Stimulated activated CD4-positive, alpha-beta T cell treated with anti-CD3 and anti-CD28 coated beads, Interleukin-1b, Interleukin-23, amount 100 ng/mL, for 4 hours (primary cell): ENCODE measurements around the gene IFT81.
"Not testable (repeated sequence)": the region's sequence is repeated elsewhere in the genome, so short reads cannot be mapped to it uniquely, and the experiment has no call there.

Experiments
- DNase-seq, 2 donors: peaks; one replicate each; pipeline ENCODE4 v3.0.0-alpha.2; 2020; ENCODE audit warnings: low read depth in 2 of 2

The IFT81 gene

GRCh38 chr12:110108309-110109036 is 15.7 kb upstream of the IFT81 start:
- no peak for DNase-seq

- DNase-seq = no peak
These were observed 14.9 kb upstream of the IFT81 start for GRCh38 chr12:110109037-110109836.

- DNase-seq = no peak
These were observed 14.2 kb upstream of the IFT81 start for GRCh38 chr12:110109837-110110535.

- no peak for DNase-seq
These were observed 12.5 kb upstream of the IFT81 start for GRCh38 chr12:110111476-110112334.

GRCh38 chr12:110112335-110112660 is 11.9 kb upstream of the IFT81 start:
- no peak for DNase-seq

GRCh38 chr12:110114528-110114937 is 9.6 kb upstream of the IFT81 start:
- no peak for DNase-seq

- DNase-seq = no peak
These were observed 8.5 kb upstream of the IFT81 start for GRCh38 chr12:110115675-110116074.

GRCh38 chr12:110116623-110117022 is 7.5 kb upstream of the IFT81 start:
- no peak for DNase-seq

- DNase-seq = not testable (repeated sequence)
These were observed 6.9 kb upstream of the IFT81 start for GRCh38 chr12:110117210-110117609.

- no peak for DNase-seq
These were observed 6.0 kb upstream of the IFT81 start for GRCh38 chr12:110117956-110118685.

GRCh38 chr12:110122929-110123328 is 1.2 kb upstream of the IFT81 start:
- no peak for DNase-seq

- no peak for DNase-seq
These were observed 263 bp upstream of the IFT81 start for GRCh38 chr12:110123919-110124268.

- DNase-seq = no peak
These were observed 2.4 kb downstream of the IFT81 start for GRCh38 chr12:110126557-110126956.

GRCh38 chr12:110134691-110135411 is 10.7 kb downstream of the IFT81 start:
- DNase-seq = no peak

- DNase-seq = no peak
These were observed 11.6 kb downstream of the IFT81 start for GRCh38 chr12:110135806-110136205.

- DNase-seq = no peak
These were observed 13.6 kb downstream of the IFT81 start for GRCh38 chr12:110137786-110138185.

GRCh38 chr12:110141389-110141788 is 17.2 kb downstream of the IFT81 start:
- DNase-seq = no peak

- no peak for DNase-seq
These were observed 22.8 kb downstream of the IFT81 start for GRCh38 chr12:110146986-110147385.

GRCh38 chr12:110149086-110149660 is 25.0 kb downstream of the IFT81 start:
- no peak for DNase-seq

- no peak for DNase-seq
These were observed 32.6 kb downstream of the IFT81 start for GRCh38 chr12:110156766-110157165.
